NCI-H460 (cell line): ENCODE data around the gene MTA1. TPM values are rescaled to one million over a fixed set of nuclear protein-coding genes. Genes with fewer than 3 reads are reported as not detected.

Experiments used
- DNase-seq: peaks from one replicate; pipeline ENCODE4 v3.0.0-alpha.2; 2016; ENCODE audit warnings: low read depth; ENCODE audit errors: extremely low read depth
- total RNA-seq: library from RNA; depleted of rRNA; stranded (reverse); fragments of >200 nt; shearing (Covaris generic); gene quantifications from 2 replicates; pipeline ENCODE4 v1.2.3, GENCODE V29; 2014

MTA1 gene
- total RNA-seq, 1 experiment from 2014 or later = 77.9 TPM

DNA sequence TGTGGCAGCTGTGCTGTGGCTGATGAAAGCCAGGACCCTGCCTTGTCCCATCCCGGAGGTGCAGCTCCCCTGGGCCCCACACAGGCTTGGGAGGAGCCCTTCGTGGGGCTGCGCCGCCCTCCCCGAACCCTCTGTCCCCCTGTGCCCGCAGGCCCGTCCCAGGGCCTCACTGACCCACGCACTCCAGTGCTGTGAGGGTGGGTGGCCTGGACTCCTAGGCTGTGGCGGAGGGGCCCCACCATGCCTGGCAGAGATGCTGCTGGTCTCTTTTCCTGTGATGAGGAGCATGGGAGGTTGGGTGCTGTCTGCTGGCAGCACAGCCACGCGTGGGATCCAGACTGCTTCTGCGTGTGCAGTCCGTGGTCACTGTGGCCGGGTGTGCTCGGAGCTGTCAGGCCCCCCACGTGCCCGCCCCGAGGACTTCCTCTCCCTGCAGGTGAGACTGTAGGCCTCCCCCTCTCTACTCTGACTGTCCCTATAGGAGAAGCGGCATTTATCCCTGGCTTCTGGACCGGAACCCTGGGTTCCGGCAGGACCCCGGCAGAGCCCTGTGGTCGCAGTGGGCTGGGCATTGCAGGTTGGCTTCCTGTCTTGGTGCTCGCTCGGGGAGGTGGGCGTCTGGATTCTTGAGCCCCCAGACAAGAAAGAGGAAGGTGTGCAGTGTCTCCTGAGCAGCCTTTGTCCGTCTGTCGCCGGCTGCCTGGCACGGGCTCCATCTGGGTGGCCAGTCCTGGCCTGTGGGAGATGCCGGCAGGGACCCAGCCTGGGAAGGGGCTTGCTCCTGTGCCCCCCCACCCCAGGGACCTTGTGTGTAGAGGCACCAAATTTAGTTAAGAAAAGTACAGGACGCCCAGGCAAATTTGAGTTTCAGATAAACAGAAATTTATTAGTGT is 2.3 kb downstream of the MTA1 start:
- no peak for DNase-seq

DNA sequence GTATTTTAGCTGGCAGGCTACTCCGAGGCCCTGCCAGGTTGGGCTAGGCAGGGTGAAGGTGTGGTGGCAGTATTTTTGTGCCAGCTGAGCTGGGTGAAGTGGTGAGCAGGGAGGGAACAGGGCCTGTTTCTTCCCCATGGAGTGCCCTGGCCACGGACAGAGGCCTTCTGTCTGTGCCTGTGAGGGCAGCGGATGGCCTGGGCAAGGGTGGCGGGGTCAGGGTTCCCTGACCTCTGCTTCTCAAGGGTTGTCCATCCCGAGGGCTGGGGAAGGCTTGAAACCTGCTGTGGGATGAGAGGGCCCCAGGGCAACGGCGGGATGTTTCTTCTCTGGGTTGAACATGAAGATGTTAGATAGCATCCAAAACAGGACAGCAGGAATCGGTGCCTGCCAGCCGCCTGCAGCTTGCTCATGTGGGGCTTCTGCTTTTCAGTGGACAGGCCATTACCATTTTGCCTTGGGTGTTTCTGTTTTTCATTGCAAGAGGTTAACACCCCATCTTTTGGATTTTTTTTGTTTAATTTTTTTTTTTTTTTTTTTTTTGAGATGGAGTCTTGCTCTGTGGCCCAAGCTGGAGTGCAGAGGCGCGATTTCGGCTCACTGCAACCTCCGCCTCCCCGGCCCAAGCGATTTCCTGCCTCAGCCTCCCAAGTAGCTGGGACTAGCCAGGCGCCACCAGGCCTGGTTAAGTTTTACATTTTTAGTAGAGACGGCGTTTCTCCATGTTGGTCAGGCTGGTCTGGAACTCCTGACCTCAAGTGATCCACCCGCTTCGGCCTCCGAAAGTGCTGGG is 3.3 kb downstream of the MTA1 start:
- no peak for DNase-seq

DNA sequence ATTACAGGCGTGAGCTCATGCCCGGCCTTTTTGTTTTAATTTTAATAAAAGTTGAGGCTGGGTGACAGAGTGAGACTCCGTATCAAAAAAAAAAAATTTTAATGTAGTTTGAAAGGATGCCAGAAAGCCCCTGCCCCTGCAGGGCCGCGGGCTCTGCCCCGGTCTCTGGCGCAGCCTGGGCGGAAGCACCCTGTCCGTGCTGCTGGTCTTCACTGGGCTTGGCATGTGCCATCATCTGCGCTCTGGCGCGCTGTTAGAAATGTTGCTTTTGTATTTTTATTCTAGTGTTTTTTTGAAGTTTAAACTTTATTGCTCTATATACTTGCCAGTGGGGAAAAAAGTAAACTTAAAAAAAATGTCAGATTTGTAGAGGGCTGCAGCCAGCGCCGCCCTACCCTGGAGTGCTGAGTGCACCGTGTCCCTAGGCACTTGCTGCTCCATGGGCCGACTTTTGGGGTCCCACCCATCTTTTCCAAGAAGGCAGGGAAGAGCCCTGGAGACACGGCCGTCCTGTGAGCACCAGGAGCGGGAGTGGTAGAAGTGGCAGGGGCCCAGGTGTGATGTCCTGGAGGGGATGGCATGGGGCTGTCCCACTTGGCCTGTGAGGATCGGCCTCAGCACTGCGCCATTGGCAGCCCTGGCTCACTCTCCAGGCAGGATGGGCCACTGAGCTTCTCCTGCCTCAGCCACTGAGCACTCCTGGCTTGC is 4.0 kb downstream of the MTA1 start:
- DNase-seq = no peak

DNA sequence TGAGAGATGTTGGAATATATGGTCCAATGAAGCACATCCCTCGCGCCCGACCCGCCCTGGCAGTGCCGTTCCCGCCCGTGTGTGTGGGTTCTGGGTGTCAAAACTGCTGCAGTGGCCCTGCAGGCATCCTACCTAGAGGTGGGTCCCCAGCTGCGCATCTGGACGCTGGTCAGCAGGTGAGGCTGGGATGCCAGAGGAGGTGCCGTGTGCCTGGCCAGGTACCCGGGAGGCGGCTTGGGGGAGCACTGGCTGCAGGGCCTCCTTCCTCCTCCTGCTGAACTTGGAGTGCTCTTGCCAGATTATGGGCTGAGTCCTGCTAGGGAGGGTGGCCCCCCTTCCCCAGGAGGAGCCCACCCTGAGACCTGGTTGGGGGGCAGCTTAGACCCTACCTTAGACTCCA is 5.2 kb downstream of the MTA1 start:
- DNase-seq = no peak

DNA sequence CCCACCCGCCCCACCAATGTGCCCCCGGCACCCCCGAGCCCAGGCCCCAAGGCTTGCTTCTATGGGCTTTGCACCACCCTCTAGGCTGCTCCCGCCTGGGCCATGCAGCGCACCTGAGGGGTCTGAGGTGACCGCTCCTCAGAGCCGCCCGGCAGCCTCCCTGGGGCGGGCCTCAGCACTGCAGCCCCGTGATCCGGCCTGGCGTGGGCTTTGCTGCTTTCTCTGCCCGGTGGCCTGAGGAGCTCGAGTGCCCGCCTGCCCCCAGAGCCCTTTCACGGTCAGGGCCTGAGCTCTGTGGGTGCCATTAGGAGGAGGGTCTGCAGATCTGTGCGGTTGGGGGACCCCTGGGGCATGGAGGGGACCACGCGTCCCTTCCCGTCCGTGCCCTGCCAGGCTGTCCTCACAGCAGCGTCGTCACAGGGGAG is 6.2 kb downstream of the MTA1 start:
- no peak for DNase-seq

DNA sequence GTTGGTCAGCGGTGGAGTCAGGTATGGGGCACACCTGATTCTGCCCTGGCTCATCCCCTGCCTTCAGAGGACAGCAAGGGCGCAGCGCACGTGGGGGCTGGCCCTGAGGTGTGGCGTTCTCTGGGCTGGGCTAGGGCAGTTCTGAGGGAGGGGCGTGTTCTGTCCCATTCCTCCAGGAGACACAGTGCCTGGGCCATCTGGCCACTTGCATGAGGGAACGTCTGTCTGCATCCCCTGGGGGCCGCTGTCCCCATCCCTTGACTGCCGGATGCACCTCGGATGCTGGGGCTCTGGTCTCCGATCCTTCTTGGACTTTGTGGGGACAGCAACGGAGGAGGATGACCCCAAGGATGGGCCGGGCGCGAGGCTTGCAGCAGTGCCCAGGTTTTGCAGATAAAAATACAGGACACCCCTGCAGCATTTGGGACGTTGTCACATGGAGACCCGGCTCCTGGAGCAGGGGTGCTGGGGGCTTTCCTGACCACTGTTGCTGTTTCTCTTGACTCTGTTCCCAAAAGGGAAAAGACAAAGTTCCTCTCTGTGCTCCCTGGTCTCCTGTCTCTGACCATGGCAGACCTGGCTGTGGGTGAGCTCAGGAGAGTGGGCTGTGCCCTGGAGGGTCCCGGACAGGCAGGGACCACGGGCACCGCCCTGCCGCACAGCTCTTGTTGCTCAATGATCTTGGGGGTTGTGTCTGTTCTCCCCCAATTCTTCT is 6.9 kb downstream of the MTA1 start:
- DNase-seq = no peak

DNA sequence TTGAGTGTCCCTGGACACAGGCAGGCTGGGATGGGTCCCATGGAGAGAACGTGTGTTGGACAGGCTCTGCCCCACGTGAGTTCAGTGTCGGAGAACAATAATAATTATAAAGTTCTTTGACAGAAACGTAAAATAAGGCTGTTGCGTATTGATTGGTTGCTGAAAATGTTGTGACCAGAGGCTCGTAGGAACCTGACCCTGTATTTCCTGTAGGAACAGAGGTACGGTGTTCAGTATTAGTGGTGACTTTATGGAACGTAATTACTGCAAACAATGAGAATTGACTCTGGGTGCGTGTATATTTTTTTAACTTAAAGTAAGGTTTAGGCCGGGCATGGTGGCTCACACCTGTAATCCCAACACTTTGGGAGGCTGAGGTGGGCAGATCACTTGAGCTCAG is 7.8 kb downstream of the MTA1 start:
- no peak for DNase-seq

DNA sequence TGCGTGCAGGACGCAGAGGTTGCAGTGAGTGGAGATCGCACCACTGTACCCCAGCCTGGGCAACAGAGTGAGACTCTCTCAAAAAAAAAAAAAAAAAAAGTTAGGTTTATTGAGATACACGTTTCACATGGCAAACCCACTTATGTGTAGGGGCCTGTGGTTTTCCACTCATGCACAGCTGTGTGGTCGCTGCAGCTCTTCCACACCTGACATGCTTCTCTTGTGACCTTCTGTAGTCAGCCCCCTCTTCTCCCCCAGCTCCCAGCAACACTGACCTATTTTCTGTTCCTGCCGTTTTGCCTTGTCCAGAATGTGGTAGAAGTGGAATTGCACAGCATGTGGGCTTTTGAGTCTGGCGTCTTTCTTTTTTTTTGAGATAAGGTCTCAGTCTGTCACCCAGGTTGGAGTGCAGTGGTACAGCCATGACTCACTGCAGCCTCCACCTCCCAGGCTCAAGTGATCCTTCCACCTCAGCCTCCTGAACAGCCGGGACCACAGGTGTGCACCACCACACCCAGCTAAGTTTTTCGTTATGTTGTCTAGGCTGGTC is 8.4 kb downstream of the MTA1 start:
- no peak for DNase-seq

DNA sequence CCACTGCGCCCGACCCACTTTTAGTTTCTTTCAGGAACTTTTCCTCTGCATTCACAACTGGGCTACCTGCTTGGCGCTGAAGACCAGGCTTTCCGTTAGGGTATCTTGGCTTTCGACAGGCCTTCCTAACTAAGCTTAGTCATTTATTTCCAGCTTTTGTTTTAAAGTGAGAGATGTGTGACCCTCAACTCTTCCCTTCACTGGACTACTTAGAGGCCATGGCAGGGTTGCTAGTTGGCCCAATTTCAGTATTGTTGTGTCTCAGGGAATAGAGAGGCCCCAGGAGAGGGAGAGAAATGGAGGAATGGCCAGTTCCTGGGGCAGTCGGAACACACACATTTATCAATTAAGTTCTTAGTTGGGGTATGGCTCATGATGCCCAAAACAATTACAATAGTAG is 10.4 kb downstream of the MTA1 start:
- no peak for DNase-seq

DNA sequence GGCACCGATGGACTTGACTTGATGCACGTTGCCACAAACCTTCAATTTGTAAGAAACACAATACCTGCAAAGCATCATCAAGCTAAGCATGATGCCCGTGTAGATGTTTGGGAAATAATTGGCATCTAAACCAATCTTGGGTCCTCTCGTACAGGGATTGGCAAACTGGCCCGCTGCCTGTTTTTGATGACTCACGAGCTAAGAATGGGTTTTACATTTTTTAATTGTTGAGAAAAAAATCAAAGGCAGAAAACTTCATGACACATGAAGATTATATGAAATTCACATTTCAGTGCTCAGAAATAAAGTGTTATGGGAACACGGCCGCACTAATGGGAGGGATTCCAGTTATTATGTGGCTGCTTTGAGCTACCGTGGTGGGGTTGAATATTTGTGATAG is 10.9 kb downstream of the MTA1 start:
- no peak for DNase-seq

DNA sequence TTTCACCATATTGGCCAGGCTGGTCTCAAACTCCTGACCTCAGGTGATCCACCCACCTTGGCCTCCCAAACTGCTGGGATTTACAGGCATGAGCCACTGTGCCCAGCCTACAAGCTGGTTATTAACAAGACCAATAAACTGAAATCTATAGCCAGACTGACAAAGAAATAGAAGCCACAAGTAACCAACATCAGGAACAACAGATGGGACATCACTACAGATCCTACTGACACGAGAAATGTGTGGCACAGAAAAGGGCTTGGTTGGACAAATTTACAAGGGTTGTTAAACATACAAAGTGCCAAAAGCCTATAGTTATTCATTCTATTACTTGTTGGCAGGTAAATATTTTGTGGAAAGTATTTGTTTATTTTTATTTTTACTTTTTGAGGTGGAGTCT is 11.6 kb downstream of the MTA1 start:
- DNase-seq = no peak

DNA sequence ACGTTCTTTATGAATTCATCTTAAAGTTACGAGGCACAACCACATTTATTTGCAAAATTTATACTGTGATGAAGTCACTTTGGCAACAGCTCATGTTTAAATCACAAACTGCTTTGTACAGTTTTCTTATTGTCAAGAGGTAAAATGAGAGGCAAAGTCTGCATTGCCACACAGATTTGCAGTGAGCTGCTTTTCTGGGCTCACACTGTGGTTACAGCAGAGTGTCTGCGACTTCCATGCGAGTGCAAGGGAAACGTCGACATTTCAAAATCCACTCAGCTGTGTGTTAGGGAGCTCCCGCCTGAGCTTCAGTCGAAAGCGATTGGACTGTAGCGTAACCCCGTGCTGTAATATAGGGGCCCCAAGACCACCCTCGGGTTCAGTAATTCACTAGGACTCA is 13.0 kb downstream of the MTA1 start:
- no peak for DNase-seq

DNA sequence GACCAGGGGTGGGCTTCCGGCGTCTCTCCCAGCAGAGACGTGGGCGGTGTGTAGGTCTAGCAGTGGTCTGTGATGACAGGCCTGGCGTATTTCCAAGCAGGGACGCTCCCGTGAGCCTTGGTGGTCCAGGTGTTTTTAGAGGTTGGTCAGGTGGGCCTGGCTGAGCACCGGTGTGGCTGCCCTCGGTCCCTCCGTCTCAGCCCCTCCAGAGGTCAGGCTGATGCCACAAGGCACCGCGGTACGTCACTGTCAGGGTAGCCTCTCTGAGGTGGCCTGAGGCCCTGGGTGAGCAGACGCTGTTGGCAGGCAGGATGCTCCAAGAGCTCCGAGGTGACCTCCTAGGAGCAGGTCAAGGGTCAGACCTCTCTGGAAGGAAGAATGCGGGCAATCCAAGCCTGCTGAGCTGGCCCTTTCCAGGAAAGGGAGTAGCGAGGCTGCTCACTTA is 13.6 kb downstream of the MTA1 start:
- no peak for DNase-seq

DNA sequence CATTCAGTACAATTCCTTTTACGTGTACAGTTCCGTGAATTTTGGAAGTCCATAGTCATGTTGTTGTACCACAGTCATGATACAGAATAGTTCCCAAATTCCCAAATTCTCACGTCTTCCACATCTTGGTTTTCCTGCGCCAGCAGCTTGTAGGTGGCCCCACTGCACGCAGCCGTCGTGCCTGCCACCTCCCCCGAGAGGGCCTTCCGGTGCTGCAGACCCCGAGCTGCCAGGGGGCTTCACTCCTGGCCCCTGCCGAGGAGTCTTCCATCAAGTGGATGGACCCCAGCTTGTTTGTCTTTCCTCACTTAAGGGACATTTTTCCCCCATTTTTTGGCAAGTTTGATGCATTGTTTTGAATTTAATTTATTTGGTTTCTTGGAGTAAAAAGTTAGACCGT is 16.8 kb downstream of the MTA1 start:
- no peak for DNase-seq

DNA sequence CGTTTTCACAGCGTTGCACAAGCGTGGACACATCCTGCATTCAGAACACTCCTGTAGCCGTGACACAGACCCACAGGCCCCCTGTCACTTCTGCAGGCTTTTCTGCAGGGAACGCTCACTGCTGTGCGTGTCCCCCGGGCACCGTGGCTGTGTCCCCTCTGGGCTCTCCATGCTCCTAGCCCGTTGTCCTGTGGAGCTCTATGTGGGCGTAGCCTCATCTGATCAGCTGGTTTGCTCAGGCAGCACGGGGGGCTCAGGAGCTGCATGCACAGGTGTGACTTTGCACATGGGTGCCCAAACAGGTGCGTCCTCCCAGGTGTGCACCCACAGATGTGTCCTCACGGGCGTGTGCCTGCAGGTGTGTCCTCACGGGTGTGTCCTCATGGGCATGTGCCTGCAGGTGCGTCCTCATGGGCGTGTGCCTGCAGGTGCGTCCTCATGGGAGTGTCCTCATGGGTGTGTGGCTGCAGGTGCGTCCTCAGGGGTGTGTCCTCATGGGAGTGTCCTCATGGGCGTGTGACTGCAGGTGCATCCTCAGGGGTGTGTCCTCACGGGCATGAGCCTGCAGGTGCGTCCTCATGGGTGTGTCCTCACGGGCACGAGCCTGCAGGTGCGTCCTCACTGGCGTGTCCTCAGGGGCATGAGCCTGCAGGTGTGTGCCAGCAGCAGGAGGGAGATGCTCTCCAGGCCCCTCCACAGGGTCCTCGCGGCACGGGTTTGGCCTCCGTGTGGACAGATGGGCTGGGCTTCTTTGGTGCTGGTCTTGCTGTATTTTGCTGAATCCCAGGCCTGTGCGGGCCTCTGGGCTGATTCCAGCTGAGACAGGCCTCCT is 17.5 kb downstream of the MTA1 start:
- DNase-seq = no peak

DNA sequence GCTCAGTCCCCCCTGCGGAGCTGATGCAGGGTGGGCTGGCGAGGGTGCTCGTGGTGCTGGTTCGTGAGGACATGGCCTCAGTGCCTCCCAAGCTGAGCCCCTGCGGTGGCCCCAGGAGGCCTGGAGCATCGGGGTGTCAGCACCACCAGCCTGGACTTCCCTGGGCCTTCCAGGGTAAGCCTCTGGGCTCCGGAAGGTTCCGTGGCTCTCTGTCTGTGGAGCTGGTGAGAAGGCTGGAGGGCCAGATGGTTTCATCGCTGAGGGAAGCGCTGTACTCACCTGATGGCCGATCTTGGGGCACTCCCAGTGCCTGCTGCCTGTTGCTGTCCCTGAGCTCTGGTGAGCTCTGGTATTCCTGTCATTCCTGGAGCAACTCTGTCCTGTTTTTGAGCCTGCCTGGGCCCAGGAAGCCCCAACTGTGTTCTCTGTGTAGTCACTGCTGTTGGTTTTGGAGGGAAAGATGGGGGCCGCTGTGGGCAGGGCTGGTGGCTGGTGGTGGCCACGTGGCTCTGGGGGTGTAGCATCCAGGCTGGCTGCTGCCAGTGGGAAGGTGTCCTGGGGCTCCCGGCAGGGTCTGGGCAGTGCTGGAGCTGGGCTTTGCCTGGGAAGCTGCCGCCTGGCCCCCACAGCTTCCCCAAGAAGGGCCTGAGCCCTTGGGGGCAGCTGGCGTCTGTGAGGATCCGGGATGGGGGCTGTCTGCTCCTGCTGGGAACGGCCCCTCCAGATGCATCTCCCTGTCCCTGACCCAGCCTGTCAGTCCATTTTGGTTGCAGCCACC is 18.3 kb downstream of the MTA1 start:
- DNase-seq = no peak

DNA sequence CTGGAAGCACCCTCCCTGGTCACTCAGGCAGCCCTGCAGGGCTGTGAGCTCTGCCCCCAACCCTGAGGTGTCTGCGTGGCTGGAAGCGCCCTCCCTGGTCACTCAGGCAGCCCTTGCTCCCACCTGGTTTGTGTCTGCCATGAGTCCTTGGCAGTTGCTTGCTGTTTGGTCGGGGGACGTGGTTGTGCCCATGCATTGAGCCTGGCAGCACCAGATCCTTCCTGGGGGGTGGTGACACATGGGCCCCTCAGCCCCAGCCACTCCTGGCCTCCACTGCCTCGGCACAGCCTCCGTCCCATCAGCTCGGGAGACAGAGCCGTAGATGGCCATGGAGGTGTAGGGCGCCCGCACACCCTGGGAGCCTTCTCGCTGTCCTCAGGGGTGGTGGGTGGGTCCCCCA is 19.6 kb downstream of the MTA1 start:
- DNase-seq = no peak

DNA sequence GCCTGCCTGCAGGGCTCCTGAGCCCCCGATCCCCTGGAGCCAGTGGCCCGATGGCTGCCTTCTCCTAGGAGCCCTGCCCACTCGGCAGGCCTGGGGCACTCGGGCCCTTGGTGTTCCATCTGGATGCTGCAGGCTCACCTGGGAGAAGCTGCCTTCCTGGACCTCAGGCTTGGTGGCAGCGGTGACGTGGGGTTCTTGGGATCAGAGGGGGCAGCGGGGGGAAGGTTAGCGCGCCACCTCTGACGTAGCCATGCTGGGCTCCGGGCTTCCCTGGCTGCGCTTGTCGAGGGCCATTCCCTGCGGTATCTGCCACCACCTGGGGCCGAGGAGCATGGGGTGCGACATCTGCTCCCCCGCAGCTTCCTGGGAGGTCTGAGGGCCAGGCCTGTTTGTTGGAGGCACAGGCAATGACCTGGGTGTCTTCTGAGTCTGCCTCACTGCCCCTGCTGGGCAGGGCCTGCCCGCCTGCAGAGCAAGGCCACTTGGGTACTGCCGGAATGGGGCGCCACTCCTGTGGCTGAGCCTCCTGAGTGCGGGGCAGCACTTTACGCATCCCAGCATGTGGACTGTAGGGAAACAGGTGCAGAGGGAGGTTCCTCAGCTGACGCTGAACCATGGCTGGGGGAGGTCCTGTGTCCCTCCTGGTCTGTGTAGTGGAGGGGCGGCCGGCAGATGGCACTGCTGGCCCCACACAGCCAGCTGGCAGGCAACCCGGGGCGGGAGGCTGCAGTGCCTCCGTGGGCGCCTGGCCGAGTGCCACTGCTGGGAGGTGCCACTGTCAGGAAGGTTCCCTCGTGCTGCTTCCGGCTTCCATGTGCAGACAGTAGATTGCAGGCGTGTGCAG is 20.3 kb downstream of the MTA1 start:
- peak; percentile 19 for DNase-seq
